Activated CD4-positive, alpha-beta T cell treated with anti-CD3 and anti-CD28 coated beads, Interleukin-2, amount 10 ng/mL, durations not matched to agents 7 days and 5 days (primary cell): ENCODE data around the gene ATP10B. TPM values are rescaled to one million over a fixed set of nuclear protein-coding genes. Genes with fewer than 3 reads are reported as not detected.
"Not testable (repeated sequence)": the region's sequence is repeated elsewhere in the genome, so short reads cannot be mapped to it uniquely, and the experiment has no call there.

Source experiments
- CTCF ChIA-PET: fragments of 350-600 bp; sonication (Branson Sonifier 250); formaldehyde crosslinking; loops from one replicate; lab custom pipeline; 2021; ENCODE audit warnings: antibody characterized with exemption; lab: Charles Lee
- POLR2A ChIA-PET: fragments of 350-600 bp; sonication (Branson Sonifier 250); formaldehyde crosslinking; loops from one replicate; lab custom pipeline; 2021; ENCODE audit warnings: antibody characterized with exemption; lab: Charles Lee
- DNase-seq: peaks from one replicate; pipeline ENCODE4 v3.0.0-alpha.2; 2020
- H3K27ac Mint-ChIP-seq: one replicate; pipeline ENCODE4 v1.8.0; 2021; ENCODE audit warnings: mild to moderate bottlenecking, moderate library complexity, mixed read lengths
- H3K27me3 Mint-ChIP-seq: one replicate; pipeline ENCODE4 v1.8.0; 2021; ENCODE audit warnings: mixed read lengths
- H3K36me3 Mint-ChIP-seq: one replicate; pipeline ENCODE4 v1.8.0; 2021; ENCODE audit warnings: low read depth, mixed read lengths
- H3K4me1 Mint-ChIP-seq: one replicate; pipeline ENCODE4 v1.8.0; 2021; ENCODE audit warnings: mixed read lengths
- H3K4me3 Mint-ChIP-seq: one replicate; pipeline ENCODE4 v1.8.0; 2021; ENCODE audit warnings: mild to moderate bottlenecking, moderate library complexity, mixed read lengths
- H3K9me3 Mint-ChIP-seq: one replicate; pipeline ENCODE4 v1.8.0; 2021; ENCODE audit warnings: mixed read lengths
- total RNA-seq, 2 experiments: library from RNA; stranded (reverse); gene quantifications; one replicate each; pipeline ENCODE4 v1.2.3, GENCODE V29; 2021

Gene ATP10B
- not detected for total RNA-seq

GRCh38 chr5:160852049-160852448, at the start of gene ATP10B:
Gene ATP10B (minus strand): TSS chr5:160852211. CDS start chr5:160688074, 164,137 bp downstream.
- no peak for DNase-seq
- Mint-ChIP-seq H3K4me3 (no peak within 1 kb of the TSS), H3K36me3 (no peaks in the 10 kb centered on the region), H3K27me3 (peaks cover 4% of the 10 kb centered on the region), H3K4me1 (no peaks in the 10 kb centered on the region), H3K9me3 (no peaks in the 10 kb centered on the region), H3K27ac (no peak within 1 kb of the TSS)
- POLR2A ChIA-PET: no interaction called here
- CTCF ChIA-PET: interaction anchor here (0.8 kb wide), 1 partner anchor 64 kb away, joined by 3 read pairs; no protein-coding TSS in a partner anchor

DNA sequence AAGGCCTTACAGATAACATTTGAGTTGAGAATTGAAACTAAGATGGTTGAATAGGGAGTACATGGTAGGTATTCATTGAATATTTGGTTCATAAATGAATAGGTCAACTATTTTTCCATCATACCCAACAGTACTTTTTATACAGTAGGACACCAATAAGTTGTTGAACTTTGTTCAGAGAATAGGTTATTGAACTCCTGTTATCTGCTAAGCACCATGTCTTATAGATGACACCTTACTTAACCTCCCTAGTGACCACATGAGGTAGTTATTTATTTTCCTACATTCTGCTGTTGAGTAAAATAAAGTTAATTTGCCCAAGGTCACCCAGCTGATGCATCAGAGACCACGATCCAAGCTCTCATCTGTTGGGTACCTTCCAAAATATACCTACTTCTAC, 49.6 kb upstream of the ATP10B start:
- H3K4me1 Mint-ChIP-seq: no peaks in the 10 kb centered on the region
- H3K9me3 Mint-ChIP-seq: no peaks in the 10 kb centered on the region
- H3K4me3 Mint-ChIP-seq: no peak overlapping the region
- H3K36me3 Mint-ChIP-seq: no peaks in the 10 kb centered on the region
- CTCF ChIA-PET: no interaction called here
- peaks cover 3% of the 10 kb centered on the region for H3K27me3 Mint-ChIP-seq
- no peak for DNase-seq
- no peak overlapping the region for H3K27ac Mint-ChIP-seq
- POLR2A ChIA-PET: no interaction called here

GRCh38 chr5:160899735-160900134, 47.7 kb upstream of the ATP10B start:
- H3K36me3 Mint-ChIP-seq: no peaks in the 10 kb centered on the region
- no peak overlapping the region for H3K4me3 Mint-ChIP-seq
- CTCF ChIA-PET: no interaction called here
- H3K27me3 Mint-ChIP-seq: peaks cover 2% of the 10 kb centered on the region
- H3K27ac Mint-ChIP-seq: no peak overlapping the region
- no peak for DNase-seq
- H3K4me1 Mint-ChIP-seq: no peaks in the 10 kb centered on the region
- H3K9me3 Mint-ChIP-seq: no peaks in the 10 kb centered on the region
- POLR2A ChIA-PET: interaction anchor here (0.7 kb wide), 1 partner anchor 10 kb away, joined by 4 read pairs; no protein-coding TSS in a partner anchor

DNA sequence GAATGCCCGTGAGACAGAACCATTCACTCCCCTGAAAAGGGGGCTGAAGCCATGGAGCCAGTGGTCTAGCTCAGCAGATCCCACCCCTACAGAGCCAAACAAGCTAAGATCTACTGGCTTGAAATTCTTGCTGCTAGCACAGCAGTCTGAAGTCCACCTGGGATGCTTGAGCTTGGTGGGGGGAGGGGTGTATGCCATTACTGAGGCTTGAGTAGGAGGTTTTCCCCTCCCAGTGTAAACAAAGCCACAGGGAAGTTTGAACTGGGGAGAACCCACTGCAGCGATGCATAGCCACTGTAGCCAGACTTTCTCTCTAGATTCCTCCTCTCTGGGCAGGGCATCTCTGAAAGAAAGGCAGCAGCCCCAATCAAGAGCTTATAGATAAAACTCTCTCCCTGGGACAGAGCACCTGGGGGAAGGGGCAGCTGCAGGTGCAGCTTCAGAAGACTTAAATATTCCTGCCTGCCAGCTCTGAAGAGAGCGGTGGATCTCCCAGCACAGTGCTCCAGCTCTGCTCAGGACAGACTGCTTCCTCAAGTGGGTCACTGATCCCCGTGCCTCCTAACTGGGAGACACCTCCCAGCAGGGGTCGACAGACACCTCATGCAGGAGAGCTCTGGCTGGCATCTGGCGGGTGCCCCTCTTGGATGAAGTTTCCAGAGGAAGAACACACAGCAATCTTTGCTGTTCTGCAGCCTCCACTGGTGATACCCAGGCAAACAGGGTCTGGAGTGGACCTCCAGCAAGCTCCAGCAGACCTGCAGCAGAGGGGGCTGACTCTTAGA, 41.4 kb upstream of the ATP10B start:
- POLR2A ChIA-PET, H3K27ac Mint-ChIP-seq, H3K4me3 Mint-ChIP-seq, H3K4me1 Mint-ChIP-seq, H3K36me3 Mint-ChIP-seq, H3K9me3 Mint-ChIP-seq, H3K27me3 Mint-ChIP-seq, CTCF ChIA-PET, DNase-seq: not testable (repeated sequence)

DNA sequence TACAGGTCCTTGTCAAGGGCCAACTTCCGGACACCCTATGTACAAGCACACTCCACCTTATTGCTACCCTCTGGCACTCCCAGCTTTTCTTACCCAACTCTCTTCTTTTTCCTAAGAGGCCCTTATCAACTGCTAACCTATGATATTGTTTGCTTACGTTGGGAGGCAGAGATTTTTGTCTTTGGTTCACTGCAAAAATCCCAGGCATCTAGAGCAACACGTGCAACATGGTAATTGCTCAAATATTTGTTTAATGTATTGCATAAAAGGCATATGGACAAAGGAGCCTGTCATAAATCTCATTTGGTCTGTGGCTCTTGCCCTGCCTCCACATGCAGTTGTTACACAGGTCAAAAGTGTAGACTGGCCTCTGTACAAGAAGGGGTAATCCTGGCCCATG, 35.8 kb upstream of the ATP10B start:
- Mint-ChIP-seq H3K9me3 (no peaks in the 10 kb centered on the region), H3K36me3 (no peaks in the 10 kb centered on the region), H3K27ac (no peak overlapping the region), H3K4me3 (no peak overlapping the region), H3K27me3 (no peaks in the 10 kb centered on the region), H3K4me1 (no peaks in the 10 kb centered on the region)
- ChIA-PET POLR2A (no interaction called here), CTCF (no interaction called here)
- no peak for DNase-seq

DNA sequence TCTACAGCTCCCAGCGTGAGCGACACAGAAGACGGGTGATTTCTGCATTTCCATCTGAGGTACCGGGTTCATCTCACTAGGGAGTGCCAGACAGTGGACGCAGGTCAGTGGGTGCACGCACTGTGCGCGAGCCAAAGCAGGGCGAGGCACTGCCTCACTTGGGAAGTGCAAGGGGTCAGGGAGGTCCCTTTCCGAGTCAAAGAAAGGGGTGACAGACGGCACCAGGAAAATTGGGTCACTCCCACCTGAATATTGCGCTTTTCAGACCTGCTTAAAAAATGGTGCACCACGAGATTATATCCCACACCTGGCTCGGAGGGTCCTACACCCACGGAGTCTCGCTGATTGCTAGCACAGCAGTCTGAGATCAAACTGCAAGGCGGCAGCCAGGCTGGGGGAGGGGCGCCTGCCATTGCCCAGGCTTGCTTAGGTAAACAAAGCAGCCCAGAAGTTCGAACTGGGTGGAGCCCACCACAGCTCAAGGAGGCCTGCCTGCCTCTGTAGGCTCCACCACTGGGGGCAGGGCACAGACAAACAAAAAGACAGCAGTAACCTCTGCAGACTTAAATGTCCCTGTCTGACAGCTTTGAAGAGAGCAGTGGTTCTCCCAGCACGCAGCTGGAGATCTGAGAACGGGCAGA, 21.7 kb upstream of the ATP10B start:
- H3K27me3 Mint-ChIP-seq, H3K4me3 Mint-ChIP-seq, H3K4me1 Mint-ChIP-seq, H3K36me3 Mint-ChIP-seq, H3K27ac Mint-ChIP-seq, POLR2A ChIA-PET, H3K9me3 Mint-ChIP-seq, DNase-seq: not testable (repeated sequence)
- CTCF ChIA-PET: interaction anchor here (0.6 kb wide), 1 partner anchor 55 kb away, joined by 3 read pairs; no protein-coding TSS in a partner anchor

DNA sequence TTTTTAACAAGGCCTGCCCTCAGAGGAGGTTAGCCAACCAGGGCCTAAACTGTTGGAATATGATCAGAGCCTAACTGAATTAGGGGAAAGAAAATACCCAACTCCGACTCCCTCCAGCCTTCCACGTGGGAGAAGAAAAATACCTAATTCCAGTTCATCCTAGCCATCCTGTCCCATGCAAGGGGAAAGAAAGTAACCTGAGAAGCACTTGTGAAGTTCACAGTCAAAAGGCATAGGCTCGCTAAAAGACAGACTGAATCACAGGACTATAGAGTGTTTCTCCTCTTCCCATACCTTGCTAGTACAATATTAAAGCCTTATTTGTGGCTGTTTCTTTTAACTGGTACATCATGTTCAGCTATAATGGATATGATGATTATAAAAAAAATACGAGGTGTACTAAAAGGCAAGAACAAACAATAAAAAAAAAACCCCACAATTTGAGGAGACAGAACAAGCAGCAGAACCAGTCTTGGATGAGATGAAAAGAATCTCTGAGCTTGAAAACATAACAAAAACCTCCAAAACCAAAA, 18.0 kb upstream of the ATP10B start:
- no peak overlapping the region for H3K4me3 Mint-ChIP-seq
- no peak overlapping the region for H3K27ac Mint-ChIP-seq
- no peaks in the 10 kb centered on the region for H3K4me1 Mint-ChIP-seq
- POLR2A ChIA-PET: no interaction called here
- peaks cover 5% of the 10 kb centered on the region for H3K9me3 Mint-ChIP-seq
- no peak for DNase-seq
- H3K36me3 Mint-ChIP-seq: no peaks in the 10 kb centered on the region
- H3K27me3 Mint-ChIP-seq: no peaks in the 10 kb centered on the region
- CTCF ChIA-PET: no interaction called here

DNA sequence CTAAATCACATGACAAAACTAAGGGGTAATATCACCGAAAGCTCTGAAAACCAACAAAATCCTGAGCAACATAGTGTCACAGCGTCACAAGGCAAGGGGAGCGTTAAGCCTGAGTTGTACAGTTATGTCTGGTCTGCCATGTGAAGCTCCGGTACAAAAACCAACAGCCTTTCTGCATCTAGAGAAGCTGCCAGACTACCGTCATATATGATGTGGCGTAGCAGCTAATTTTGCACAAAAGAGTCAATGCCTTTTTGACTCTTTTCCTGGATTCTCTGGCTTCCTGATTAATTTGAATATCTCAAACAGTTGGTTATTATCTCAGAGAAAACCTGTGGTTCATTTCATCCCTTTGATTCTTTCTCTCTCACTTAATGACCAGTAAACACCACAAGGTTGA, 16.0 kb upstream of the ATP10B start:
- CTCF ChIA-PET: no interaction called here
- Mint-ChIP-seq H3K36me3 (no peaks in the 10 kb centered on the region), H3K27me3 (no peaks in the 10 kb centered on the region)

DNA sequence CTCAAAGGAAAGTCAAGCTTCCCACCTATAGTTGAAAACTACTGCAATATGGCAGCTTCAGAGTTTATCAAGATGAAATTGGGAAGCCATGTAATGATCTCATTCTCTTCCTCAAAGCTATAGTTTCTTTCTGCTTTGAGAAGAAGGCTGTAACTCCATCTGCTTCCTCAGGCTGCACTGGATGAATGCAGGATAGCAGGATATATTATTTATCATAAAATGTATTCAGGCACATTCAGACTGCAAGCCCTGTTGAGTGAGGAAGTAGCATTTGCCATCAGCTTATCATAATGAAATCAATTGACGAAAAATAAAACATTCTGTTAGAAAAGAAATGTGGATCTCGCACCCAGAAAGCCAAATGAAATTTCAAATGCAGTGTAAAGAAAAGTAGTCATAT, 560 bp downstream of the ATP10B start:
- ChIA-PET CTCF (interaction anchor here (0.8 kb wide), 1 partner anchor 63 kb away, joined by 3 read pairs; no protein-coding TSS in a partner anchor), POLR2A (no interaction called here)
- no peak overlapping the region for H3K27ac Mint-ChIP-seq
- H3K4me1 Mint-ChIP-seq: no peaks in the 10 kb centered on the region
- no peak for DNase-seq
- no peak overlapping the region for H3K4me3 Mint-ChIP-seq
- H3K27me3 Mint-ChIP-seq: peaks cover 4% of the 10 kb centered on the region
- no peaks in the 10 kb centered on the region for H3K36me3 Mint-ChIP-seq
- H3K9me3 Mint-ChIP-seq: no peaks in the 10 kb centered on the region

More for the DNA sequence above, 16.0 kb upstream of the ATP10B start:
- POLR2A ChIA-PET: no interaction called here
- Mint-ChIP-seq H3K4me1 (no peaks in the 10 kb centered on the region), H3K27ac (no peak overlapping the region), H3K9me3 (peaks cover 8% of the 10 kb centered on the region), H3K4me3 (no peak overlapping the region)
- DNase-seq: no peak

- CTCF ChIA-PET: no interaction called here
- Mint-ChIP-seq H3K4me3 (no peak overlapping the region), H3K27ac (no peak overlapping the region), H3K4me1 (no peaks in the 10 kb centered on the region), H3K27me3 (peaks cover 2% of the 10 kb centered on the region), H3K36me3 (no peaks in the 10 kb centered on the region), H3K9me3 (no peaks in the 10 kb centered on the region)
- no peak for DNase-seq
- POLR2A ChIA-PET: interaction anchor here (0.7 kb wide), 1 partner anchor 491 kb away, joined by 3 read pairs; no protein-coding TSS in a partner anchor
Observed at GRCh38 chr5:160850421-160850820, 1.6 kb downstream of the ATP10B start.

GRCh38 chr5:160847526-160848085, 4.4 kb downstream of the ATP10B start:
- ChIA-PET POLR2A (no interaction called here), CTCF (interaction anchor here (0.7 kb wide), 1 partner anchor 859 kb away, joined by 4 read pairs; no protein-coding TSS in a partner anchor)
- H3K4me1 Mint-ChIP-seq: no peaks in the 10 kb centered on the region
- H3K36me3 Mint-ChIP-seq: no peaks in the 10 kb centered on the region
- no peak for DNase-seq
- H3K4me3 Mint-ChIP-seq: no peak overlapping the region
- no peak overlapping the region for H3K27ac Mint-ChIP-seq
- peaks cover 2% of the 10 kb centered on the region for H3K27me3 Mint-ChIP-seq
- H3K9me3 Mint-ChIP-seq: no peaks in the 10 kb centered on the region

DNA sequence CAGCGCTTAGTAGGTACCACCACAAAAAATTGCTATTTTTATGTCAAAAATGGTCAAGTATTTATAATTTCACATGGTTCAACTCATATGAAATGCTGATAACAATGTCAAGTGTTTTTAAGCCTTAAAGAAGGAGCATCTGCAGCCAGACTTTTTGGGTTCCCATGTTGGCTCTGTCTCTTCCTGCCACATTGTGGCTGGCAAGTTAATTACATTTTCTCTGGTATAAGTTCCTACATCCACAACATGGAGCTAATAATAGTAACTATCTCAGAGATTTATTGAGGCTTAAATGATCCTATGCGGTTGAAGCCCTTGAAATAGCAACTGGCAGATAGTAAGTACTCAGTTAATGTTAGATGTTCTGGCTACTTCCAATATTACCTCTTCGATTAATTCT, 5.4 kb downstream of the ATP10B start:
- H3K4me3 Mint-ChIP-seq: no peak overlapping the region
- POLR2A ChIA-PET: no interaction called here
- no peaks in the 10 kb centered on the region for H3K4me1 Mint-ChIP-seq
- no peak for DNase-seq
- H3K9me3 Mint-ChIP-seq: no peaks in the 10 kb centered on the region
- H3K36me3 Mint-ChIP-seq: no peaks in the 10 kb centered on the region
- CTCF ChIA-PET: no interaction called here
- peaks cover 2% of the 10 kb centered on the region for H3K27me3 Mint-ChIP-seq
- no peak overlapping the region for H3K27ac Mint-ChIP-seq

- Mint-ChIP-seq H3K27me3 (peaks cover 2% of the 10 kb centered on the region), H3K4me1 (no peaks in the 10 kb centered on the region), H3K4me3 (no peak overlapping the region), H3K9me3 (no peaks in the 10 kb centered on the region), H3K36me3 (no peaks in the 10 kb centered on the region), H3K27ac (no peak overlapping the region)
- no peak for DNase-seq
- CTCF ChIA-PET: no interaction called here
- POLR2A ChIA-PET: no interaction called here
Observed at GRCh38 chr5:160844177-160844576, 7.8 kb downstream of the ATP10B start.
